Measurements from ENCODE around the gene CD28.
"Not testable (repeated sequence)": the region's sequence is repeated elsewhere in the genome, so short reads cannot be mapped to it uniquely, and the experiment has no call there.

The CD28 gene

GRCh38 chr2:203688798-203689197 lies 17.6 kb upstream of the CD28 start:
- DNase-seq, result peak; percentile 90

GRCh38 chr2:203689426-203690116 lies 16.9 kb upstream of the CD28 start:
- DNase-seq, result no peak

- no peak for DNase-seq
These were observed 16.4 kb upstream of the CD28 start for GRCh38 chr2:203690117-203690431.

- DNase-seq, result no peak
These were observed 15.9 kb upstream of the CD28 start for GRCh38 chr2:203690441-203691047.

- no peak for DNase-seq
These were observed 15.3 kb upstream of the CD28 start for GRCh38 chr2:203691149-203691548.

- DNase-seq, result peak; percentile 55
These were observed 14.3 kb upstream of the CD28 start for GRCh38 chr2:203692031-203692710.

- no peak for DNase-seq
These were observed 13.1 kb upstream of the CD28 start for GRCh38 chr2:203693242-203693879.

- DNase-seq, result no peak
These were observed 12.2 kb upstream of the CD28 start for GRCh38 chr2:203694191-203694590.

- no peak for DNase-seq
These were observed 9.2 kb upstream of the CD28 start for GRCh38 chr2:203697190-203697589.

- not testable (repeated sequence) for DNase-seq
These were observed 8.7 kb upstream of the CD28 start for GRCh38 chr2:203697763-203698162.

GRCh38 chr2:203698410-203698809 lies 8.0 kb upstream of the CD28 start:
- DNase-seq, result not testable (repeated sequence)

- no peak for DNase-seq
These were observed 2.0 kb upstream of the CD28 start for GRCh38 chr2:203704430-203704829.

- no peak for DNase-seq
These were observed 1.3 kb upstream of the CD28 start for GRCh38 chr2:203705178-203705577.

GRCh38 chr2:203707530-203707929 lies 1.1 kb downstream of the CD28 start:
- DNase-seq, result no peak

- DNase-seq, result no peak
These were observed 2.5 kb downstream of the CD28 start for GRCh38 chr2:203708846-203709396.

- DNase-seq, result no peak
These were observed 3.1 kb downstream of the CD28 start for GRCh38 chr2:203709416-203710040.

GRCh38 chr2:203710226-203710625 lies 3.8 kb downstream of the CD28 start:
- DNase-seq, result no peak

GRCh38 chr2:203710952-203711351 lies 4.5 kb downstream of the CD28 start:
- DNase-seq, result no peak

- no peak for DNase-seq
These were observed 5.0 kb downstream of the CD28 start for GRCh38 chr2:203711399-203711798.

GRCh38 chr2:203713381-203713780 lies 6.9 kb downstream of the CD28 start:
- DNase-seq, result no peak

- no peak for DNase-seq
These were observed 7.7 kb downstream of the CD28 start for GRCh38 chr2:203714112-203714511.

GRCh38 chr2:203715744-203716143 lies 9.3 kb downstream of the CD28 start:
- DNase-seq, result no peak

- no peak for DNase-seq
These were observed 11.6 kb downstream of the CD28 start for GRCh38 chr2:203718087-203718486.
